ENCODE measurements around the gene KRTAP12-3. TPM values are rescaled to one million over a fixed set of nuclear protein-coding genes. Genes with fewer than 3 reads are reported as not detected.

Gene KRTAP12-3
- total RNA-seq, 1 donor from 2014 or later: not detected

- Mint-ChIP-seq H3K9me3 (ENCODE audit: unreplicated experiment) (peaks cover 18% of the 10 kb centered on the region), H3K4me3 (ENCODE audit: unreplicated experiment) (no peak overlapping the region), H3K36me3 (ENCODE audit: unreplicated experiment) (peaks cover 31% of the 10 kb centered on the region), H3K27ac (ENCODE audit: unreplicated experiment) (no peak overlapping the region), H3K4me1 (ENCODE audit: low read depth, unreplicated experiment) (peaks cover 10% of the 10 kb centered on the region), H3K27me3 (ENCODE audit: unreplicated experiment) (peaks cover 9% of the 10 kb centered on the region)
- no peak for DNase-seq
- TF ChIP-seq CTCF (IDR thresholded peaks at IDR 0.05; ENCODE audit: partially characterized antibody, unreplicated experiment): no peak
These were observed 45.0 kb upstream of the KRTAP12-3 start for GRCh38 chr21:44612669-44613229.

- Mint-ChIP-seq H3K36me3 (ENCODE audit: unreplicated experiment) (peaks cover 28% of the 10 kb centered on the region), H3K4me1 (ENCODE audit: low read depth, unreplicated experiment) (peaks cover 10% of the 10 kb centered on the region), H3K4me3 (ENCODE audit: unreplicated experiment) (no peak overlapping the region), H3K27ac (ENCODE audit: unreplicated experiment) (no peak overlapping the region), H3K27me3 (ENCODE audit: unreplicated experiment) (peaks cover 9% of the 10 kb centered on the region), H3K9me3 (ENCODE audit: unreplicated experiment) (peaks cover 18% of the 10 kb centered on the region)
- no peak for DNase-seq
- no peak for TF ChIP-seq CTCF (IDR thresholded peaks at IDR 0.05; ENCODE audit: partially characterized antibody, unreplicated experiment)
These were observed 44.2 kb upstream of the KRTAP12-3 start for GRCh38 chr21:44613386-44614155.

GRCh38 chr21:44614161-44614631, 43.5 kb upstream of the KRTAP12-3 start:
- Mint-ChIP-seq H3K27me3 (ENCODE audit: unreplicated experiment) (peaks cover 9% of the 10 kb centered on the region), H3K4me3 (ENCODE audit: unreplicated experiment) (no peak overlapping the region), H3K36me3 (ENCODE audit: unreplicated experiment) (peaks cover 24% of the 10 kb centered on the region), H3K9me3 (ENCODE audit: unreplicated experiment) (peaks cover 18% of the 10 kb centered on the region), H3K27ac (ENCODE audit: unreplicated experiment) (no peak overlapping the region), H3K4me1 (ENCODE audit: low read depth, unreplicated experiment) (peaks cover 10% of the 10 kb centered on the region)
- DNase-seq: no peak
- no peak for TF ChIP-seq CTCF (IDR thresholded peaks at IDR 0.05; ENCODE audit: partially characterized antibody, unreplicated experiment)

- no peak for DNase-seq
- peaks cover 24% of the 10 kb centered on the region for H3K36me3 Mint-ChIP-seq (ENCODE audit: unreplicated experiment)
- H3K4me1 Mint-ChIP-seq (ENCODE audit: low read depth, unreplicated experiment): peaks cover 10% of the 10 kb centered on the region
- no peak overlapping the region for H3K27ac Mint-ChIP-seq (ENCODE audit: unreplicated experiment)
- peaks cover 9% of the 10 kb centered on the region for H3K27me3 Mint-ChIP-seq (ENCODE audit: unreplicated experiment)
- H3K4me3 Mint-ChIP-seq (ENCODE audit: unreplicated experiment): no peak overlapping the region
- H3K9me3 Mint-ChIP-seq (ENCODE audit: unreplicated experiment): peaks cover 21% of the 10 kb centered on the region
- no peak for TF ChIP-seq CTCF (IDR thresholded peaks at IDR 0.05; ENCODE audit: partially characterized antibody, unreplicated experiment)
These were observed 42.8 kb upstream of the KRTAP12-3 start for GRCh38 chr21:44614961-44615391.

GRCh38 chr21:44615466-44615865, 42.3 kb upstream of the KRTAP12-3 start:
- peaks cover 9% of the 10 kb centered on the region for H3K27me3 Mint-ChIP-seq (ENCODE audit: unreplicated experiment)
- no peak overlapping the region for H3K27ac Mint-ChIP-seq (ENCODE audit: unreplicated experiment)
- peaks cover 26% of the 10 kb centered on the region for H3K36me3 Mint-ChIP-seq (ENCODE audit: unreplicated experiment)
- no peak for TF ChIP-seq CTCF (IDR thresholded peaks at IDR 0.05; ENCODE audit: partially characterized antibody, unreplicated experiment)
- H3K4me3 Mint-ChIP-seq (ENCODE audit: unreplicated experiment): no peak overlapping the region
- peaks cover 10% of the 10 kb centered on the region for H3K4me1 Mint-ChIP-seq (ENCODE audit: low read depth, unreplicated experiment)
- DNase-seq: no peak
- peaks cover 21% of the 10 kb centered on the region for H3K9me3 Mint-ChIP-seq (ENCODE audit: unreplicated experiment)
